DND-41 (cell line): ENCODE measurements around the gene FLRT1.

Source experiments
- ATAC-seq: fragments of 200-7000 bp; cut with Tn5 transposase; 3 replicates; pipeline ENCODE4 v1.9.1; 2021; ENCODE audit warnings: low read depth; ENCODE audit not compliant: insufficient read depth
- DNase-seq: peaks from one replicate; pipeline ENCODE4 v3.0.0-alpha.2; 2020
- H2AFZ ChIP-seq: 2 replicates; pipeline ENCODE4 v1.6.0; 2012; ENCODE audit warnings: low read depth, low read length
- H3K27ac ChIP-seq: 2 replicates; pipeline ENCODE4 v1.5.1; 2012; ENCODE audit warnings: low read length, inconsistent platforms
- H3K27me3 ChIP-seq: fragments of 200-600 bp; sonication (generic); 2 replicates; pipeline ENCODE4 v1.6.0; 2012; ENCODE audit warnings: low read length, mild to moderate bottlenecking, inconsistent platforms; ENCODE audit not compliant: insufficient read depth, poor library complexity
- H3K36me3 ChIP-seq: 2 replicates; pipeline ENCODE4 v1.5.1; 2012; ENCODE audit warnings: low read length, inconsistent platforms; ENCODE audit not compliant: insufficient read depth
- H3K4me1 ChIP-seq: 2 replicates; pipeline ENCODE4 v1.5.1; 2012; ENCODE audit warnings: mild to moderate bottlenecking, low read length; ENCODE audit not compliant: insufficient read depth
- H3K4me2 ChIP-seq: 2 replicates; pipeline ENCODE4 v1.6.0; 2012; ENCODE audit warnings: mild to moderate bottlenecking, moderate library complexity, low read length, inconsistent platforms; ENCODE audit not compliant: insufficient read depth
- H3K4me3 ChIP-seq, 2 experiments: fragments of 200-600 bp in 1 of 2; shearing (Covaris generic) in 1 of 2; 2 replicates each; pipeline ENCODE4 v1.5.1; 2012 to 2016; ENCODE audit warnings: inconsistent platforms in 2 of 2, low read length in 2 of 2, mild to moderate bottlenecking in 2 of 2, low read depth in 1 of 2, moderate library complexity in 1 of 2
- H3K79me2 ChIP-seq: 2 replicates; pipeline ENCODE4 v1.6.0; 2012; ENCODE audit warnings: low read length, inconsistent platforms; ENCODE audit not compliant: insufficient read depth
- H3K9ac ChIP-seq: 2 replicates; pipeline ENCODE4 v1.6.0; 2012; ENCODE audit warnings: low read depth, mild to moderate bottlenecking, inconsistent platforms, low read length, moderate library complexity
- H3K9me3 ChIP-seq: 2 replicates; pipeline ENCODE4 v1.5.1; 2012; ENCODE audit warnings: low read length, moderate library complexity, mild to moderate bottlenecking, inconsistent platforms; ENCODE audit not compliant: insufficient read depth, severe bottlenecking
- H4K20me1 ChIP-seq: 2 replicates; pipeline ENCODE4 v1.6.0; 2012; ENCODE audit warnings: low read length; ENCODE audit not compliant: insufficient read depth
- EZH2 ChIP-seq: IDR thresholded peaks from 3 replicates; pipeline ENCODE4 v1.6.1; 2012; ENCODE audit warnings: borderline replicate concordance, low read depth, mild to moderate bottlenecking, moderate library complexity, low read length, inconsistent platforms; ENCODE audit not compliant: severe bottlenecking
- TF ChIP-seq, protein P1 (sequence below): IDR thresholded peaks from 2 replicates; pipeline ENCODE4 v1.5.1; 2012; ENCODE audit warnings: borderline replicate concordance, low read length, moderate library complexity, mild to moderate bottlenecking; ENCODE audit not compliant: poor library complexity, severe bottlenecking; ENCODE audit errors: extremely low read depth

FLRT1 gene

GRCh38 chr11:64026575-64027205, 9.0 kb upstream of the FLRT1 start:
- H3K4me1 ChIP-seq, result no peaks in the 10 kb centered on the region
- no peaks in the 10 kb centered on the region for H3K79me2 ChIP-seq
- H2AFZ ChIP-seq, result no peak overlapping the region
- no peaks in the 10 kb centered on the region for H3K36me3 ChIP-seq
- H3K9ac ChIP-seq, result no peak overlapping the region
- no peaks in the 10 kb centered on the region for H3K9me3 ChIP-seq
- no peak overlapping the region for H3K4me2 ChIP-seq
- H3K4me3 ChIP-seq, result no peak overlapping the region
- no peak overlapping the region for H3K27ac ChIP-seq
- peaks cover 46% of the 10 kb centered on the region for H4K20me1 ChIP-seq
- TF ChIP-seq, protein P1, sequence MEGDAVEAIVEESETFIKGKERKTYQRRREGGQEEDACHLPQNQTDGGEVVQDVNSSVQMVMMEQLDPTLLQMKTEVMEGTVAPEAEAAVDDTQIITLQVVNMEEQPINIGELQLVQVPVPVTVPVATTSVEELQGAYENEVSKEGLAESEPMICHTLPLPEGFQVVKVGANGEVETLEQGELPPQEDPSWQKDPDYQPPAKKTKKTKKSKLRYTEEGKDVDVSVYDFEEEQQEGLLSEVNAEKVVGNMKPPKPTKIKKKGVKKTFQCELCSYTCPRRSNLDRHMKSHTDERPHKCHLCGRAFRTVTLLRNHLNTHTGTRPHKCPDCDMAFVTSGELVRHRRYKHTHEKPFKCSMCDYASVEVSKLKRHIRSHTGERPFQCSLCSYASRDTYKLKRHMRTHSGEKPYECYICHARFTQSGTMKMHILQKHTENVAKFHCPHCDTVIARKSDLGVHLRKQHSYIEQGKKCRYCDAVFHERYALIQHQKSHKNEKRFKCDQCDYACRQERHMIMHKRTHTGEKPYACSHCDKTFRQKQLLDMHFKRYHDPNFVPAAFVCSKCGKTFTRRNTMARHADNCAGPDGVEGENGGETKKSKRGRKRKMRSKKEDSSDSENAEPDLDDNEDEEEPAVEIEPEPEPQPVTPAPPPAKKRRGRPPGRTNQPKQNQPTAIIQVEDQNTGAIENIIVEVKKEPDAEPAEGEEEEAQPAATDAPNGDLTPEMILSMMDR, result no peak
- TF ChIP-seq EZH2, result no peak
- ATAC-seq, result no peak
- H3K27me3 ChIP-seq, result no peaks in the 10 kb centered on the region
- no peak for DNase-seq

GRCh38 chr11:64027651-64028397, 7.9 kb upstream of the FLRT1 start:
- no peaks in the 10 kb centered on the region for H3K27me3 ChIP-seq
- H3K9ac ChIP-seq, result no peak overlapping the region
- no peaks in the 10 kb centered on the region for H3K36me3 ChIP-seq
- no peak overlapping the region for H3K27ac ChIP-seq
- H3K9me3 ChIP-seq, result no peaks in the 10 kb centered on the region
- H3K4me3 ChIP-seq, result no peak overlapping the region
- ATAC-seq (peak; percentile 12; the same call in 1 of the 3 replicates), DNase-seq (no peak)
- no peaks in the 10 kb centered on the region for H3K79me2 ChIP-seq
- H2AFZ ChIP-seq, result no peak overlapping the region
- H3K4me2 ChIP-seq, result no peak overlapping the region
- H3K4me1 ChIP-seq, result no peaks in the 10 kb centered on the region
- peaks cover 51% of the 10 kb centered on the region for H4K20me1 ChIP-seq
- no peak for TF ChIP-seq EZH2
- TF ChIP-seq, protein P1, result no peak

DNA sequence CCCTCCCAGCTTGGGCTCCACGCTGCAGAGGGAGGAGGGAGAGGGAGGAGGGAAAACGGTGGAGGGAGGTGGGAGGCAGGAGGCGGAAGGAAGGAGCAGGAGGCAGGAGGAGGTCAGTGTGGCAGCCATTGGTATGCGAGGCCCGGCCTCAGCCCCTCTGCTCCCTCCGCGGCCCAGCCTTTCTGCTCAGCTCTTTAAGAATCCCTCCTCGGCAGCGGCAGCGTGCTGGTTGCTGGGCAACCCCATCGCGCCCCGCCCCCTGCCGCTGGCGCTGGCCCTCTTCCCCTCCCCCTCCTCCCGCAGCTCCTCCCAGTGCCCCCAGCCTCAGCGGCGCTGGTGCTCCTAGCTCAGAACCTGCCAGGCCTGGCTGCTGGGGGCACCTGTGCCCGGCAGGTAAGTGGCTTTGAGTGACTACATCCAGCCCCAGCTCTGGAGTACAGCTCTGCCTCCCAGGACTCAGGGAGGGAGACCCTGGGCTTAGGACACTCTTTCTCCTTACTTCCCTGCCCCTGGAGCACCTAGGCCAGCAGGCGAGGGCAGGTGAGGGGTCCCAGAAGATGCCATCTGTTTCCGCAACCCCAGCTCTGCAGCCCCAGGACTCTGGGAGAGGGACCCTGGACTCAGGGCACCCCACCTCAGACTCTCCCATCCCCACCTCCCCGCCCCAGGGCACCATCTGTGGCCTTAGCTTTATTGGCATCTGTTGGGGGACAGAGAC, 7.2 kb upstream of the FLRT1 start:
- TF ChIP-seq, protein P1, result no peak
- TF ChIP-seq EZH2, result no peak
- H3K9ac ChIP-seq, result no peak overlapping the region
- no peak overlapping the region for H3K4me2 ChIP-seq
- DNase-seq (peak; percentile 30), ATAC-seq (peak; percentile 59)
- H3K36me3 ChIP-seq, result no peaks in the 10 kb centered on the region
- H3K4me1 ChIP-seq, result no peaks in the 10 kb centered on the region
- H2AFZ ChIP-seq, result no peak overlapping the region
- H3K79me2 ChIP-seq, result no peaks in the 10 kb centered on the region
- H3K9me3 ChIP-seq, result no peaks in the 10 kb centered on the region
- H3K27me3 ChIP-seq, result no peaks in the 10 kb centered on the region
- H3K27ac ChIP-seq, result no peak overlapping the region
- H3K4me3 ChIP-seq, result no peak overlapping the region
- peaks cover 53% of the 10 kb centered on the region for H4K20me1 ChIP-seq
